HepG2 (cell line): Measurements from ENCODE around the gene ARHGAP30. TPM values are rescaled to one million over a fixed set of nuclear protein-coding genes. Genes with fewer than 3 reads are reported as not detected.

ENCODE experiments used
- AHDC1 ChIP-seq: sonication (generic); formaldehyde crosslinking; IDR thresholded peaks from 2 replicates; pipeline ENCODE4 v1.5.1; 2020; ENCODE audit warnings: mild to moderate bottlenecking, missing genetic modification reagents, borderline replicate concordance
- BRD4 ChIP-seq: sonication (generic); formaldehyde crosslinking; IDR thresholded peaks from 2 replicates; pipeline ENCODE4 v1.4.0; 2020; ENCODE audit warnings: missing genetic modification reagents
- E2F1 ChIP-seq: sonication (generic); formaldehyde crosslinking; IDR thresholded peaks from 2 replicates; pipeline ENCODE4 v1.5.0; 2020; ENCODE audit warnings: missing genetic modification reagents
- ELF3 ChIP-seq: IDR thresholded peaks from 2 replicates; pipeline ENCODE4 v1.6.1; 2016; ENCODE audit warnings: missing genetic modification reagents, missing compliant biosample characterization
- GABPB1 ChIP-seq: IDR thresholded peaks from 2 replicates; pipeline ENCODE4 v1.6.1; 2016; ENCODE audit warnings: mild to moderate bottlenecking, missing genetic modification reagents, moderate library complexity, missing compliant biosample characterization
- ISX ChIP-seq: sonication (generic); formaldehyde crosslinking; conservative IDR thresholded peaks from 2 replicates; pipeline ENCODE4 v1.5.0; 2020; ENCODE audit warnings: missing genetic modification reagents
- MATR3 ChIP-seq: sonication (generic); formaldehyde crosslinking; IDR thresholded peaks from 2 replicates; pipeline ENCODE4 v1.4.0; 2020; ENCODE audit warnings: missing genetic modification reagents
- NFE2 ChIP-seq: sonication (generic); formaldehyde crosslinking; IDR thresholded peaks from 2 replicates; pipeline ENCODE4 v1.4.0; 2020; ENCODE audit warnings: missing genetic modification reagents
- RELA ChIP-seq: sonication (generic); formaldehyde crosslinking; IDR thresholded peaks from 2 replicates; pipeline ENCODE4 v1.4.0; 2020; ENCODE audit warnings: missing genetic modification reagents
- ZNF124 ChIP-seq: sonication (generic); formaldehyde crosslinking; IDR thresholded peaks from 2 replicates; pipeline ENCODE4 v1.4.0; 2020; ENCODE audit warnings: missing genetic modification reagents
- ZNF143 ChIP-seq: sonication (generic); formaldehyde crosslinking; IDR thresholded peaks from 2 replicates; pipeline ENCODE4 v1.4.0; 2020; ENCODE audit warnings: missing genetic modification reagents
- ZNF335 ChIP-seq: sonication (generic); formaldehyde crosslinking; IDR thresholded peaks from 2 replicates; pipeline ENCODE4 v1.4.0; 2020; ENCODE audit warnings: missing genetic modification reagents
- ZNF337 ChIP-seq: sonication (generic); formaldehyde crosslinking; IDR thresholded peaks from 2 replicates; pipeline ENCODE4 v1.5.1; 2020; ENCODE audit warnings: missing genetic modification reagents, low read depth, mild to moderate bottlenecking, borderline replicate concordance
- ZNF383 ChIP-seq: sonication (generic); formaldehyde crosslinking; IDR thresholded peaks from 2 replicates; pipeline ENCODE4 v1.4.0; 2020; ENCODE audit warnings: missing genetic modification reagents, mild to moderate bottlenecking, borderline replicate concordance
- ZNF691 ChIP-seq: sonication (generic); formaldehyde crosslinking; IDR thresholded peaks from 2 replicates; pipeline ENCODE4 v1.4.0; 2020; ENCODE audit warnings: missing genetic modification reagents, low read depth, mild to moderate bottlenecking, borderline replicate concordance
- ZNF878 ChIP-seq: sonication (generic); formaldehyde crosslinking; IDR thresholded peaks from 2 replicates; pipeline ENCODE4 v1.8.1; 2023; ENCODE audit warnings: mild to moderate bottlenecking, missing genetic modification reagents, moderate library complexity
- polyA plus RNA-seq, 8 experiments: library from polyadenylated mRNA; depleted of rRNA in 3 of 8; stranded (reverse) in 7 of 8; unstranded in 1 of 8; fragments of >200 nt; fragmentation: Illumina TruSeq in 4 of 8; extraction: Trizol in 4 of 8; gene quantifications; 2 replicates each; pipeline versions ENCODE4 v1.2.1 to v1.2.3, GENCODE V29; 2011 to 2016; ENCODE audit warnings: low read depth in 4 of 8, missing spikeins in 1 of 8, mixed read lengths in 1 of 8; ENCODE audit not compliant: insufficient read depth in 1 of 8
- total RNA-seq, 5 experiments: library from RNA; depleted of rRNA; stranded (reverse); fragments of >200 nt; fragmentation: Illumina TruSeq; extraction: Trizol; gene quantifications; 2 replicates each; pipeline ENCODE4 v1.2.3, GENCODE V29; 2016; ENCODE audit warnings: low read depth in 1 of 5
- TF ChIP-seq, protein P1 (sequence below): sonication (generic); formaldehyde crosslinking; IDR thresholded peaks from 2 replicates; pipeline ENCODE4 v1.4.0; 2020; ENCODE audit warnings: missing genetic modification reagents

ARHGAP30 gene
- total and polyA plus RNA-seq, 2 of the 13 experiments (the other 11 are each of a cell fraction or from before 2014, with no cell fraction given), result 0.13 to 0.20 TPM

GRCh38 chr1:161021165-161021969 lies 48.3 kb downstream of the ARHGAP30 start (continued):
- TF ChIP-seq AHDC1, result no peak
- TF ChIP-seq ISX (CRISPR knock-in tag), result 0 out of 2 replicates have a peak, but pooled peaks have one; percentile 67
- peak; percentile 48 for TF ChIP-seq ZNF335 (CRISPR knock-in tag)
- no peak for TF ChIP-seq RELA (CRISPR knock-in tag)
- TF ChIP-seq, protein P1, sequence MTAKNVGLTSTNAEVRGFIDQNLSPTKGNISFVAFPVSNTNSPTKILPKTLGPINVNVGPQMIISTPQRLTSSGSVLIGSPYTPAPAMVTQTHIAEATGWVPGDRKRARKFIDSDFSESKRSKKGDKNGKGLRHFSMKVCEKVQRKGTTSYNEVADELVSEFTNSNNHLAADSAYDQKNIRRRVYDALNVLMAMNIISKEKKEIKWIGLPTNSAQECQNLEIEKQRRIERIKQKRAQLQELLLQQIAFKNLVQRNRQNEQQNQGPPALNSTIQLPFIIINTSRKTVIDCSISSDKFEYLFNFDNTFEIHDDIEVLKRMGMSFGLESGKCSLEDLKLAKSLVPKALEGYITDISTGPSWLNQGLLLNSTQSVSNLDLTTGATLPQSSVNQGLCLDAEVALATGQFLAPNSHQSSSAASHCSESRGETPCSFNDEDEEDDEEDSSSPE (CRISPR knock-in tag), result peak; percentile 82
- no peak; the same call in 1 of the 2 replicates for TF ChIP-seq GABPB1 (CRISPR knock-in tag)
- TF ChIP-seq ZNF143, result no peak
- TF ChIP-seq MATR3 (CRISPR knock-in tag), result no peak
- TF ChIP-seq ZNF337 (CRISPR knock-in tag), result no peak
- TF ChIP-seq ZNF124, result no peak
- TF ChIP-seq NFE2 (CRISPR knock-in tag), result no peak
- TF ChIP-seq BRD4 (CRISPR knock-in tag), result 0 out of 2 replicates have a peak, but pooled peaks have one; percentile 24
- 0 out of 2 replicates have a peak, but pooled peaks have one; percentile 26 for TF ChIP-seq ZNF878 (CRISPR knock-in tag)
- TF ChIP-seq ZNF691, result 0 out of 2 replicates have a peak, but pooled peaks have one; percentile 0
- peak; percentile 63 for TF ChIP-seq ELF3
- peak; percentile 85 for TF ChIP-seq E2F1
- TF ChIP-seq ZNF383 (CRISPR knock-in tag), result no peak
